ENCODE data around the gene RIPK1. TPM values are rescaled to one million over a fixed set of nuclear protein-coding genes. Genes with fewer than 3 reads are reported as not detected.

The RIPK1 gene
- total and polyA plus RNA-seq, 9 of the 15 experiments (the other 6 are each of a cell fraction or from before 2014, with no cell fraction given), result 3.8 to 24.9 (median 17.7) TPM

DNA sequence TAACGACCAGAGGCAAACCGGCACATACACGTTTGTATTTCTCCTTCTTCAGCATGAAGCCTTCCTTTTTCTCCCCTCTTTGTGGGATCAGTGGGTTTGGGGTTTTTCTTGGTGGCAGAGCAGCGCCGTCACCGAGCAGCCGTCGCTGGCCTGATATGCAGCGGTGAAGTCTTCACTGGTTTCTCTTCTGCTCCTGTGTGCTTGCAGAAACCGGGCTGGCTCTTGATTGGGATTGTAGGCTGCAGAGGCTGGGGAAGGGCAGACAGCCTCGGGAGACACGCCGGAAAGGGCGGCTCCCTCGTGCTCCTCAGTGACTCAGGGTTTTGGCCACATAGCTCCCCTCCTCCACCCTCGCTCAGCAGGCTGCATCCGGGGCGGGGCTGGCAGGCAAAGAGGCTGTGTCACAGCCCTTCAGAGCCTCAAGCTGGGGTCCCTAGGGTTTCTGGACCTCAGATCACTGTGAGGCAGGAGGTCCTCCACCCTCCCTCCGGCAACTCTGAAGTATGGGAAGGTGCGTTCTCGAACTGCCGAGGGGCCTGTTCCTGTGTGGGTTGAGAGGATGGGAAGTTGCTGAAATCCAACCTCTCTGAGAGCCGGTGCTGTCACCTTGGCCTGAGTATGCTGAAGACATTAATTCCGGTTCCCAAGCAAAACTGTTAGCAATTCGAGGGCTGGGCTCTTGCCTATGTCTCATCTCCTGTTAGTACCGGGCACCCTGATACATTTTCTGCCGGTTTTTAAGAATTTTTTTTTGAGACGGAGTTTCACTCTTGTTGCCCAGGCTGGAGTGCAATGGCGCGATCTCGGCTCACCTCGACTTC, 44.4 kb upstream of the RIPK1 start (continued):
- TF ChIP-seq, protein P1, sequence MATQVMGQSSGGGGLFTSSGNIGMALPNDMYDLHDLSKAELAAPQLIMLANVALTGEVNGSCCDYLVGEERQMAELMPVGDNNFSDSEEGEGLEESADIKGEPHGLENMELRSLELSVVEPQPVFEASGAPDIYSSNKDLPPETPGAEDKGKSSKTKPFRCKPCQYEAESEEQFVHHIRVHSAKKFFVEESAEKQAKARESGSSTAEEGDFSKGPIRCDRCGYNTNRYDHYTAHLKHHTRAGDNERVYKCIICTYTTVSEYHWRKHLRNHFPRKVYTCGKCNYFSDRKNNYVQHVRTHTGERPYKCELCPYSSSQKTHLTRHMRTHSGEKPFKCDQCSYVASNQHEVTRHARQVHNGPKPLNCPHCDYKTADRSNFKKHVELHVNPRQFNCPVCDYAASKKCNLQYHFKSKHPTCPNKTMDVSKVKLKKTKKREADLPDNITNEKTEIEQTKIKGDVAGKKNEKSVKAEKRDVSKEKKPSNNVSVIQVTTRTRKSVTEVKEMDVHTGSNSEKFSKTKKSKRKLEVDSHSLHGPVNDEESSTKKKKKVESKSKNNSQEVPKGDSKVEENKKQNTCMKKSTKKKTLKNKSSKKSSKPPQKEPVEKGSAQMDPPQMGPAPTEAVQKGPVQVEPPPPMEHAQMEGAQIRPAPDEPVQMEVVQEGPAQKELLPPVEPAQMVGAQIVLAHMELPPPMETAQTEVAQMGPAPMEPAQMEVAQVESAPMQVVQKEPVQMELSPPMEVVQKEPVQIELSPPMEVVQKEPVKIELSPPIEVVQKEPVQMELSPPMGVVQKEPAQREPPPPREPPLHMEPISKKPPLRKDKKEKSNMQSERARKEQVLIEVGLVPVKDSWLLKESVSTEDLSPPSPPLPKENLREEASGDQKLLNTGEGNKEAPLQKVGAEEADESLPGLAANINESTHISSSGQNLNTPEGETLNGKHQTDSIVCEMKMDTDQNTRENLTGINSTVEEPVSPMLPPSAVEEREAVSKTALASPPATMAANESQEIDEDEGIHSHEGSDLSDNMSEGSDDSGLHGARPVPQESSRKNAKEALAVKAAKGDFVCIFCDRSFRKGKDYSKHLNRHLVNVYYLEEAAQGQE (IDR thresholded peaks at IDR 0.05; ENCODE audit: borderline replicate concordance), result peak; percentile 32; the same call in 1 of the 2 replicates
- TF ChIP-seq, protein P1 (CRISPR knock-in tag; IDR thresholded peaks at IDR 0.05; ENCODE audit: low read depth), result 0 out of 2 replicates have a peak, but pooled peaks have one; percentile 48
- TF ChIP-seq ZNF224 (CRISPR knock-in tag; IDR thresholded peaks at IDR 0.05) (0 out of 2 replicates have a peak, but pooled peaks have one; percentile 56), KLF13 (tag; IDR thresholded peaks at IDR 0.05; ENCODE audit: borderline replicate concordance, low read depth) (peak; percentile 94), EZH2 (IDR thresholded peaks at IDR 0.05; ENCODE audit: borderline replicate concordance, low read depth, low read length) (no peak), SRF (CRISPR knock-in tag; IDR thresholded peaks at IDR 0.05) (peak in 1 of 2 experiments; percentile 86; a peak in 2 of 4 replicates), CBFB (CRISPR knock-in tag; IDR thresholded peaks at IDR 0.05) (peak; percentile 65), BMI1 (IDR thresholded peaks at IDR 0.05; ENCODE audit: low read length) (no peak), RBBP5 (IDR thresholded peaks at IDR 0.05; ENCODE audit: borderline replicate concordance, insufficient read depth, low read length, poor library complexity, severe bottlenecking) (peak; percentile 75), ILK (tag; IDR thresholded peaks at IDR 0.05; ENCODE audit: borderline replicate concordance, low read depth) (0 out of 2 replicates have a peak, but pooled peaks have one; percentile 35), GABPB2 (CRISPR knock-in tag; conservative IDR thresholded peaks at IDR 0.05) (no peak), C11orf30 (IDR thresholded peaks at IDR 0.05; ENCODE audit: low read depth) (peak; percentile 97)
- TF ChIP-seq, protein P2, sequence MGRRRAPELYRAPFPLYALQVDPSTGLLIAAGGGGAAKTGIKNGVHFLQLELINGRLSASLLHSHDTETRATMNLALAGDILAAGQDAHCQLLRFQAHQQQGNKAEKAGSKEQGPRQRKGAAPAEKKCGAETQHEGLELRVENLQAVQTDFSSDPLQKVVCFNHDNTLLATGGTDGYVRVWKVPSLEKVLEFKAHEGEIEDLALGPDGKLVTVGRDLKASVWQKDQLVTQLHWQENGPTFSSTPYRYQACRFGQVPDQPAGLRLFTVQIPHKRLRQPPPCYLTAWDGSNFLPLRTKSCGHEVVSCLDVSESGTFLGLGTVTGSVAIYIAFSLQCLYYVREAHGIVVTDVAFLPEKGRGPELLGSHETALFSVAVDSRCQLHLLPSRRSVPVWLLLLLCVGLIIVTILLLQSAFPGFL (CRISPR knock-in tag; IDR thresholded peaks at IDR 0.05), result no peak
